Measurements from ENCODE around the gene LRRC3.
A peak's percentile ranks its signal among the peaks of the same experiment; 100 is the strongest.

LRRC3 gene

GRCh38 chr21:44454747-44455523, at the start of gene LRRC3:
Gene LRRC3 (plus strand): TSS chr21:44455510. CDS start chr21:44456645, 1,135 bp downstream.
- Histone ChIP-seq H3K4me2 (ENCODE audit: low read length) (peak within 1 kb of the TSS; percentile 26; the same call in 1 of the 2 replicates), H3K36me3 (replicated peaks; ENCODE audit: low read depth, low read length) (no peaks in the 10 kb centered on the region), H3K4me1 (ENCODE audit: low read length) (no peaks in the 10 kb centered on the region), H3K27me3 (ENCODE audit: low read depth, low read length) (no peaks in the 10 kb centered on the region; the same call in 1 of the 2 replicates), H3K79me2 (ENCODE audit: low read length) (no peaks in the 10 kb centered on the region), H3K9ac (ENCODE audit: low read length) (no peak within 1 kb of the TSS), H3K27ac (ENCODE audit: low read length) (no peak within 1 kb of the TSS), H2AFZ (ENCODE audit: low read depth, low read length) (no peak within 1 kb of the TSS), H3K9me3 (ENCODE audit: insufficient read depth, low read length) (peaks cover 3% of the 10 kb centered on the region; the same call in 1 of the 2 replicates), H4K20me1 (ENCODE audit: insufficient read depth, low read length) (no peaks in the 10 kb centered on the region), H3K4me3 (ENCODE audit: low read length) (peak within 1 kb of the TSS; percentile 57)
- TF ChIP-seq CTCF (IDR thresholded peaks at IDR 0.05; ENCODE audit: low read depth, low read length), result no peak
- no peak for TF ChIP-seq EZH2phosphoT487 (IDR thresholded peaks at IDR 0.05; ENCODE audit: low read depth)

- Histone ChIP-seq H3K9ac (ENCODE audit: low read length) (no peak overlapping the region), H3K79me2 (ENCODE audit: low read length) (no peaks in the 10 kb centered on the region), H4K20me1 (ENCODE audit: insufficient read depth, low read length) (no peaks in the 10 kb centered on the region), H3K4me1 (ENCODE audit: low read length) (no peaks in the 10 kb centered on the region), H3K36me3 (replicated peaks; ENCODE audit: low read depth, low read length) (peaks cover 35% of the 10 kb centered on the region), H3K4me3 (ENCODE audit: low read length) (no peak overlapping the region), H3K27me3 (ENCODE audit: low read depth, low read length) (no peaks in the 10 kb centered on the region), H2AFZ (ENCODE audit: low read depth, low read length) (no peak overlapping the region), H3K4me2 (ENCODE audit: low read length) (no peak overlapping the region), H3K9me3 (ENCODE audit: insufficient read depth, low read length) (no peaks in the 10 kb centered on the region), H3K27ac (ENCODE audit: low read length) (no peak overlapping the region)
- TF ChIP-seq CTCF (IDR thresholded peaks at IDR 0.05; ENCODE audit: low read depth, low read length), result no peak
- no peak for TF ChIP-seq EZH2phosphoT487 (IDR thresholded peaks at IDR 0.05; ENCODE audit: low read depth)
Observed at GRCh38 chr21:44405948-44406872, 49.1 kb upstream of the LRRC3 start.

GRCh38 chr21:44406953-44407352, 48.4 kb upstream of the LRRC3 start:
- no peak overlapping the region for H3K4me2 ChIP-seq (ENCODE audit: low read length)
- H3K9me3 ChIP-seq (ENCODE audit: insufficient read depth, low read length), result no peaks in the 10 kb centered on the region
- no peak overlapping the region for H2AFZ ChIP-seq (ENCODE audit: low read depth, low read length)
- no peaks in the 10 kb centered on the region for H4K20me1 ChIP-seq (ENCODE audit: insufficient read depth, low read length)
- no peak overlapping the region for H3K9ac ChIP-seq (ENCODE audit: low read length)
- no peak for TF ChIP-seq EZH2phosphoT487 (IDR thresholded peaks at IDR 0.05; ENCODE audit: low read depth)
- TF ChIP-seq CTCF (IDR thresholded peaks at IDR 0.05; ENCODE audit: low read depth, low read length), result no peak
- no peaks in the 10 kb centered on the region for H3K27me3 ChIP-seq (ENCODE audit: low read depth, low read length)
- no peak overlapping the region for H3K4me3 ChIP-seq (ENCODE audit: low read length)
- no peaks in the 10 kb centered on the region for H3K79me2 ChIP-seq (ENCODE audit: low read length)
- H3K27ac ChIP-seq (ENCODE audit: low read length), result no peak overlapping the region
- no peaks in the 10 kb centered on the region for H3K4me1 ChIP-seq (ENCODE audit: low read length)
- peaks cover 34% of the 10 kb centered on the region for H3K36me3 ChIP-seq (replicated peaks; ENCODE audit: low read depth, low read length)

GRCh38 chr21:44407493-44407892, 47.8 kb upstream of the LRRC3 start:
- H2AFZ ChIP-seq (ENCODE audit: low read depth, low read length), result no peak overlapping the region
- no peaks in the 10 kb centered on the region for H3K27me3 ChIP-seq (ENCODE audit: low read depth, low read length)
- no peak overlapping the region for H3K4me2 ChIP-seq (ENCODE audit: low read length)
- TF ChIP-seq CTCF (IDR thresholded peaks at IDR 0.05; ENCODE audit: low read depth, low read length) (no peak), EZH2phosphoT487 (IDR thresholded peaks at IDR 0.05; ENCODE audit: low read depth) (no peak)
- H3K79me2 ChIP-seq (ENCODE audit: low read length), result no peaks in the 10 kb centered on the region
- no peaks in the 10 kb centered on the region for H3K9me3 ChIP-seq (ENCODE audit: insufficient read depth, low read length)
- H3K4me3 ChIP-seq (ENCODE audit: low read length), result no peak overlapping the region
- no peak overlapping the region for H3K9ac ChIP-seq (ENCODE audit: low read length)
- H3K4me1 ChIP-seq (ENCODE audit: low read length), result no peaks in the 10 kb centered on the region
- peaks cover 29% of the 10 kb centered on the region for H3K36me3 ChIP-seq (replicated peaks; ENCODE audit: low read depth, low read length)
- H4K20me1 ChIP-seq (ENCODE audit: insufficient read depth, low read length), result no peaks in the 10 kb centered on the region
- no peak overlapping the region for H3K27ac ChIP-seq (ENCODE audit: low read length)
